Measurements from ENCODE around the gene FBXO41. TPM values are rescaled to one million over a fixed set of nuclear protein-coding genes. Genes with fewer than 3 reads are reported as not detected.
A peak's percentile ranks its signal among the peaks of the same experiment; 100 is the strongest.

FBXO41 gene
- total RNA-seq, 1 donor from 2014 or later, result 5.2 TPM

GRCh38 chr2:73256618-73256922 lies 27.7 kb downstream of the FBXO41 start:
- DNase-seq (ENCODE audit: extremely low spot score, unreplicated experiment), result no peak
- no peak for TF ChIP-seq CTCF (conservative IDR thresholded peaks at IDR 0.05)
- H3K36me3 Mint-ChIP-seq, result peaks cover 11% of the 10 kb centered on the region

GRCh38 chr2:73255907-73256617 lies 28.2 kb downstream of the FBXO41 start:
- Mint-ChIP-seq H3K9me3 (no peaks in the 10 kb centered on the region), H3K36me3 (peaks cover 11% of the 10 kb centered on the region), H3K27me3 (no peaks in the 10 kb centered on the region), H3K4me1 (ENCODE audit: unreplicated experiment) (no peaks in the 10 kb centered on the region), H3K27ac (no peak overlapping the region), H3K4me3 (no peak overlapping the region)
- no peak for DNase-seq (ENCODE audit: extremely low spot score, unreplicated experiment)
- TF ChIP-seq CTCF (conservative IDR thresholded peaks at IDR 0.05), result no peak

More at GRCh38 chr2:73256618-73256922, 27.7 kb downstream of the FBXO41 start:
- H3K4me3 Mint-ChIP-seq, result no peak overlapping the region
- no peaks in the 10 kb centered on the region for H3K9me3 Mint-ChIP-seq
- H3K27ac Mint-ChIP-seq, result no peak overlapping the region
- H3K4me1 Mint-ChIP-seq (ENCODE audit: unreplicated experiment), result no peaks in the 10 kb centered on the region
- no peaks in the 10 kb centered on the region for H3K27me3 Mint-ChIP-seq

GRCh38 chr2:73255007-73255644 lies 29.2 kb downstream of the FBXO41 start:
- no peak for TF ChIP-seq CTCF (conservative IDR thresholded peaks at IDR 0.05)
- DNase-seq (ENCODE audit: extremely low spot score, unreplicated experiment), result no peak
- Mint-ChIP-seq H3K27ac (no peak overlapping the region), H3K4me3 (no peak overlapping the region), H3K9me3 (no peaks in the 10 kb centered on the region), H3K27me3 (no peaks in the 10 kb centered on the region), H3K36me3 (peaks cover 11% of the 10 kb centered on the region), H3K4me1 (ENCODE audit: unreplicated experiment) (no peaks in the 10 kb centered on the region)

GRCh38 chr2:73254343-73255006 lies 29.8 kb downstream of the FBXO41 start:
- peaks cover 18% of the 10 kb centered on the region for H3K36me3 Mint-ChIP-seq
- H3K27me3 Mint-ChIP-seq, result no peaks in the 10 kb centered on the region
- H3K27ac Mint-ChIP-seq, result peak overlapping the region; percentile 87
- no peak for DNase-seq (ENCODE audit: extremely low spot score, unreplicated experiment)
- no peak for TF ChIP-seq CTCF (conservative IDR thresholded peaks at IDR 0.05)
- no peaks in the 10 kb centered on the region for H3K9me3 Mint-ChIP-seq
- peak overlapping the region; percentile 17 for H3K4me3 Mint-ChIP-seq
- H3K4me1 Mint-ChIP-seq (ENCODE audit: unreplicated experiment), result no peaks in the 10 kb centered on the region

- Mint-ChIP-seq H3K27me3 (no peaks in the 10 kb centered on the region), H3K36me3 (peaks cover 20% of the 10 kb centered on the region), H3K4me1 (ENCODE audit: unreplicated experiment) (no peaks in the 10 kb centered on the region), H3K9me3 (no peaks in the 10 kb centered on the region), H3K27ac (peak overlapping the region; percentile 87), H3K4me3 (no peak overlapping the region)
- no peak for DNase-seq (ENCODE audit: extremely low spot score, unreplicated experiment)
- TF ChIP-seq CTCF (conservative IDR thresholded peaks at IDR 0.05), result no peak
These were observed 30.4 kb downstream of the FBXO41 start for GRCh38 chr2:73253901-73254300.

Measured in type B pancreatic cell (in vitro differentiated cells).